A673 (cell line): ENCODE measurements around the gene AHDC1. TPM values are rescaled to one million over a fixed set of nuclear protein-coding genes. Genes with fewer than 3 reads are reported as not detected.
"Not testable (repeated sequence)": the region's sequence is repeated elsewhere in the genome, so short reads cannot be mapped to it uniquely, and the experiment has no call there.

Experiments
- BruUV-seq: library from RNA; stranded (reverse); fragments of 400-500 nt; replicated peaks from 2 replicates; lab custom pipeline; 2021; lab: Mats Ljungman, UMichigan
- CTCF ChIA-PET: fragments of 300-600 bp; sonication (Branson Sonifier 250); formaldehyde crosslinking; loops from one replicate; lab custom pipeline; 2022; ENCODE audit warnings: antibody characterized with exemption; lab: Charles Lee
- POLR2A ChIA-PET: fragments of 300-600 bp; sonication (Branson Sonifier 250); formaldehyde crosslinking; loops from one replicate; lab custom pipeline; 2022; ENCODE audit warnings: antibody characterized with exemption; ENCODE audit not compliant: low non-redundant PET; lab: Charles Lee
- DNase-seq: peaks from one replicate; pipeline ENCODE4 v3.0.0-alpha.2; 2015; ENCODE audit warnings: low spot score
- H3K27ac ChIP-seq: fragments of 200-600 bp; sonication (generic); 2 replicates; pipeline ENCODE4 v1.5.1; 2016; ENCODE audit warnings: mixed run types, low read depth, mild to moderate bottlenecking, mixed read lengths, antibody characterized with exemption, low read length; ENCODE audit not compliant: poor library complexity, severe bottlenecking
- H3K27me3 ChIP-seq: fragments of 200-600 bp; sonication (generic); replicated peaks from 2 replicates; pipeline ENCODE4 v1.6.1; 2017; ENCODE audit warnings: mixed run types, low read depth, mild to moderate bottlenecking, mixed read lengths, antibody characterized with exemption, low read length; ENCODE audit not compliant: insufficient read depth, poor library complexity
- H3K36me3 ChIP-seq: fragments of 200-600 bp; sonication (generic); 2 replicates; pipeline ENCODE4 v1.6.1; 2016; ENCODE audit warnings: mixed run types, mild to moderate bottlenecking, mixed read lengths, antibody characterized with exemption, low read length; ENCODE audit not compliant: insufficient read depth, poor library complexity, severe bottlenecking
- H3K4me1 ChIP-seq: fragments of 200-600 bp; sonication (generic); 2 replicates; pipeline ENCODE4 v1.6.1; 2017; ENCODE audit warnings: mixed run types, mild to moderate bottlenecking, mixed read lengths, antibody characterized with exemption, low read length; ENCODE audit not compliant: insufficient read depth, poor library complexity, severe bottlenecking
- H3K4me3 ChIP-seq: fragments of 200-600 bp; sonication (generic); 2 replicates; pipeline ENCODE4 v1.5.1; 2016; ENCODE audit warnings: low read depth, mixed run types, mild to moderate bottlenecking, mixed read lengths, low read length; ENCODE audit not compliant: poor library complexity, severe bottlenecking
- H3K9me3 ChIP-seq: fragments of 200-600 bp; sonication (generic); 2 replicates; pipeline ENCODE4 v1.6.1; 2016; ENCODE audit warnings: mixed run types, low read depth, mild to moderate bottlenecking, mixed read lengths, antibody characterized with exemption, low read length; ENCODE audit not compliant: poor library complexity, severe bottlenecking
- CTCF ChIP-seq: fragments of 300-800, 200-600 bp; sonication (generic); conservative IDR thresholded peaks from 2 replicates; pipeline ENCODE4 v1.5.1; 2017; ENCODE audit warnings: low read depth, mild to moderate bottlenecking, antibody characterized with exemption, low read length, moderate library complexity, mixed read lengths
- EZH2 ChIP-seq: fragments of 200-600 bp; sonication (generic); IDR thresholded peaks from 2 replicates; pipeline ENCODE4 v1.6.1; 2017; ENCODE audit warnings: borderline replicate concordance, low read depth, mild to moderate bottlenecking, mixed read lengths, antibody characterized with exemption, low read length; ENCODE audit not compliant: poor library complexity, severe bottlenecking
- intact Hi-C: fragments of 100-400 bp; cut with micrococcal nuclease; formaldehyde crosslinking; loops from one replicate; pipeline ENCODE4 v1.10.0; 2022; ENCODE audit not compliant: unreplicated experiment
- total RNA-seq: library from RNA; stranded (reverse); gene quantifications from 2 replicates; pipeline ENCODE4 v1.2.3, GENCODE V29; 2021

The AHDC1 gene
- total RNA-seq, 1 experiment from 2014 or later, result 33.2 TPM

DNA sequence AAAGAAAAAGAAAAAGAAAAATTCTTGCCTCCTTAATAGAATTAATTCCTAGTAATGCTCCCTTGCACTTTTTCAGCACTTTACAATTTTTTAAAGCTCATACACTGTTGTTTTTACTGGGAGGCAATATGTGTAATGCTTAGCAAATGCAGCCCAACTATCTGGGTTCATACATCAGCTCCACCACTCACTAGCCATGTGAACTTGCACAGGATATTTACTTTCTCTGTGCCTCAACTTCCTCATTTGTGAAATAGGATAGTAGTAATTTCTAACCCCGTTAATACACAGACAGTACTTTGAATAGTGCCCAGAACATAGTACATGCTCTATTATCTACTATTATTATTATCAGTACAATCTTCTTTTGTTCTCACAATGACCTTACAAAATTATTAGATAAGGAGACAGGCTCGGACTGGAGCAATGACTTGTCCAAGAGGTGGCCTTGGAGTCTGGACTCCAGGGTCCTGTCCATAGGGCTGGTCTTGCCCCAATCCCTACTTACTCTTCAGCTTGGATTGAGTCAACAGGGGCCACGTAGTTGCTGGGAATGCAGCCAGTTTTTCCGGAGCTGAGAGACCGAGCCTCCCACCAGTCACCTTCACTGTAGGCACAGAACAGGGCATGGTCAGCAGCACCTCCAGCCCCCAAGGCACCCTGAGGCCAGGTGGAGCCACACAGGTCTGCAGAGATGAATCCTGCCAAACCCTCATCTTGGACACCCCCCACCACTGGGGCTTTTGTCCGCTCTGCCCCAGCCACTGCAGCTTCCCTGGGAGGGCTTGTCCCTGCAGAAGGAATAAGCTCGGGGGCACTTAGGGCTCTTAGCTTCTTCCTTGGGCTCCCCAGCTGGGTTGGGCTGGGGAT is 17.3 kb upstream of the AHDC1 start:
- Histone ChIP-seq H3K27ac (no peak overlapping the region), H3K4me3 (no peak overlapping the region), H3K27me3 (no peaks in the 10 kb centered on the region), H3K36me3 (no peaks in the 10 kb centered on the region), H3K9me3 (no peaks in the 10 kb centered on the region), H3K4me1 (no peaks in the 10 kb centered on the region)
- no TSS peak for BruUV-seq
- TF ChIP-seq EZH2 (no peak), CTCF (no peak)
- no peak for DNase-seq
- POLR2A ChIA-PET, result no interaction called here
- CTCF ChIA-PET, result no interaction called here
- intact Hi-C loops, result no loop called here

- CTCF ChIA-PET, BruUV-seq: not testable (repeated sequence)
- POLR2A ChIA-PET, result interaction anchor here (0.5 kb wide), 1 partner anchor 9 kb away, joined by 4 read pairs; no protein-coding TSS in a partner anchor
Measured at GRCh38 chr1:27619782-27620438, 16.0 kb upstream of the AHDC1 start.

GRCh38 chr1:27618341-27619082 is 14.6 kb upstream of the AHDC1 start:
- intact Hi-C loops, result no loop called here
- H3K36me3 ChIP-seq, result no peaks in the 10 kb centered on the region
- TF ChIP-seq CTCF (no peak), EZH2 (no peak)
- no peak for DNase-seq
- ChIA-PET CTCF (no interaction called here), POLR2A (no interaction called here)
- no peaks in the 10 kb centered on the region for H3K4me1 ChIP-seq
- H3K27ac ChIP-seq, result no peak overlapping the region
- BruUV-seq, result no TSS peak
- H3K27me3 ChIP-seq, result no peaks in the 10 kb centered on the region
- H3K9me3 ChIP-seq, result no peaks in the 10 kb centered on the region
- no peak overlapping the region for H3K4me3 ChIP-seq

More at GRCh38 chr1:27619782-27620438, 16.0 kb upstream of the AHDC1 start:
- DNase-seq, H3K9me3 ChIP-seq, H3K27ac ChIP-seq, H3K4me3 ChIP-seq, H3K27me3 ChIP-seq, H3K4me1 ChIP-seq, H3K36me3 ChIP-seq, intact Hi-C loops: not testable (repeated sequence)
